GM21825 (cell line): Measurements from ENCODE around the gene NDUFB10.
A peak's percentile ranks its signal among the peaks of the same experiment; 100 is the strongest.

Experiments used
- ATAC-seq: cut with Tn5 transposase; IDR thresholded peaks from one replicate; pipeline ENCODE4 v1.9.1; 2021; ENCODE audit warnings: mild to moderate bottlenecking, moderate library complexity; ENCODE audit not compliant: unreplicated experiment

NDUFB10 gene

DNA sequence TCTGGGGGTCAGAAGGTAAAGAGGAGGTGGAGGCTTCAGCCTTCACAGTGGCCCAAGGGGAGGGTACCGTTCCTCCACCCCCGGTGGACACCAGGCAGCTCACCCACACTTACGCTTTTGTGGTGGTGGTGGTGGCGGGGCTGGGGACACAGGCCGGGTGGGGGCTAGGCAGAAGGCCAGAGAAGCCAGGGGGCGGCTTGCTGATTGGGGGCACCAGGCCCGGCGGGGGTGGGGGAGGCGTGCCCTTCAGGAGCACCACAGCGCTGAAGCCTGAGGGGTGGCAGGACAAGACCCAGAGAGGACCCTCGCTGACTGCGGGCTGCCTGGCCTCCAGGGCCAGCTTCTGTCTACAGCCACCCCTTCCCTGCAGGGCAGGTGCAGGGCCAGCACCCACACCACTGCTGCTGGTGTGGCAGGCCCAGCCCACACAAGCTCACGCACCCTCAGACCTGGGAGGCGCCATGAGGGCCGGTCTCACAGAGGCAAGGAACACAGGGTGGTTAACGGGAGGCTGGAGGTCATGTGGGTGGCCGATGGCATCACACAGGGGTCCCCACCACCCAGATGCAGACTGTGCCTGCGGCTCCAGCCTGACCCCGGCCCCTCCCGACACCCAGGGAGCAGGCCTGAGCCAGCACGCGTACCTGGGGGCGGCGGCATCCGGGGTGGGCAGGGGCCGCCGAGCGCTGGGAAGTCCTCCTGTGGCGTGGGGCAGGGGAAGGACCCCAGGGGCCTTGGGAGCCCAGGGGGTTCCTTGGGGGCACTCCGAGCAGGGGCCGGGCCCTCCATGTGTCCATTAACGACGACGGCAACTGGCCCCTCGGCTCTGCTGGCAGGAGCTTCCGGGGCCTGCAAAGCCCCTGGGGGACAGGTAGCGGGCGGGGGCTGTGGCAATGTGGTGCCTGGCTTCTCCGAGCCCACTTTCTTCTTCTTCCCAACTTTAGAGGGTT lies 39.8 kb downstream of the NDUFB10 start:
- ATAC-seq: no peak

DNA sequence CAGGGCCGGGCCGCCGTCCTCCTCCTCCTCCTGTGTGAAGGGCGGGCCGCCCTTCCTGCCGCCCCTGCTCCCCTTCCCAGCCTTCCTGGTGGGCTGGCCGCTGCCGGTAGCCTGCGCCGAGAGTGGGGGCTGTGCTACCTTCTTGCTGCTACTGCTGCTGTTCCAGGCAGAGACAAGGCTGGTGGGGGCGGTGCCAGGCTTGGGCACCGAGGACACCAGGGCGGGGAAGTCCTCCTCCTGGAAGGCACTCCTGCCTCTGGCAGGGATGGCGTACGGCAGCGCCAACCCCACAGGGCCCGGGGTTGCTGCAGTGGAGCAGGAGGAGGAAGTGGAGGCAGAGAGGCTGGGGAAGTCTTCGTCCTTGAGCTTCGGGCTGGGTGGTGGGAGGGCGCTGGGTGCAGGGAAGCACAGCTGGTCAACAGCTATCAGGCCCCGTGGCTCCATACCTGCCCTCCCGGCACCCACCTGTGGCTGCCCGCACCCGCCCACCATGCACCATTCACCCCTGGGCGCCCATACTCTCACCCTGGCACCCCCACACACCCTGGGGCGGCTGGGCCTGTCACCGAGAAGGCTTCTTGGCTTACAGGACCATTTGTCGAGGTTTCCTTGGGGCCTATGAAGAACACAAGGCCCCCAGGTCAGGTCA lies 40.7 kb downstream of the NDUFB10 start:
- ATAC-seq: no peak

DNA sequence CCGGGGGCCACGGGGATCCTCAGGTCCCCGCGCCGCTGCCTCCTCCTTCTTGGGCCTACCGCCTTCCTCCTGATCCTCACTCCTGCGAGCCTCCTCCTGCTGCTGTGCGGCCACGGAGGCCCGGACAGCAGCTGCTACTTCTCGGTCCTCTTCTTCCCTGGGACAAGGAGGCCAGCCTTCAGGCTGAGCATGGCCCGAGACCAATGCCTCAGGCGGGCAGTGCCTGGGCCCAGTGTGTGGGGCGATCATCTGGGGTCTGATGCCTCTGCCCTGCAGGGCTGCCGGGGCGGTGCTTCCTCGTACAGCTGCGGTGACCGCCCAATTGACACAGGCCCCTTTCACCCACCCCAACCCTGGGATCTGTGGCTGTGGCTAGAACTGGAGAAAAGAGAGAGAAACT lies 41.7 kb downstream of the NDUFB10 start:
- ATAC-seq: no peak

DNA sequence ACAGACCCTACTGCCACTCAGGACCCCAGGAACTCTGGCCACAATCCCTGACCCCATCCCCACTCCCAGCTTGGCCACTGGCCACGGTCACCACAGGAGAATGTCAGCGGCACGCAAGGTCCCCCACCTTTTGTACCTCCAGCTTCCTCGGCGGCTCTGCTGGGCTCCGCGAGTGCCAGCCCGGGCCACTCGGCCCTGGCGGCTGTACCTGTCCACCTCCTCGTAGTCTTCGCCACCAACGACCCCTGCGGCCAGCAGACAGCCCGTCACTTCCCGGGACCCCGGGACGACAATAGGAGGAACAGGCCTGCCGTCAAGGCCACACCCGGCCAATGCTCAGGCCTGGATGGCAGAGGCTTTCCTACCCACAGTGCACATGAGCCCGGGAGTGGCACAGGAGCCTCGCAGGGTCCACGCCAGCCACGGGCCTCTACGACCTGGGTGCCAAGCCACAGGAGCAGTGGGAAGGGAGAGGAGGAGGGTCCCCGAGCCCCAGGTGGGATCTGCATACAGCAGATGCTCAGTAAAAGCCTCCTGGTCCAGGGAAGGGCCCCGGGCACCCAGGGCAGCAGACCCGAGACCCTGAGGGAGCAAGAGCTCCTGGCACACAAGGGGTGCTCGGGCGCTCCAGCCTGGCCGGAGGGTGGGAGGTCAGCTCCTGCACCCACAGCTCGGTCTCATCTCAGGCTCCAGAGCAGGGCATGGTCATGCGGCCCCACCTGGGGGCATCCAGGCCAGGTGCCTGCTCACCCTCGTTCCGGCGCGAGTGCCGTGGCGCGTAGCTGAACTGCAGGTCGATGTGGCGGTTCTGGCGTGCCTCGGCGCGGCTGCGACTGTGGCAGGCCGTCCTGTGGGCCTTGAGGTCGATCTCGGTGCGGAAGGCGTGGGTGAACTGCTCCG lies 42.4 kb downstream of the NDUFB10 start:
- ATAC-seq: no peak

DNA sequence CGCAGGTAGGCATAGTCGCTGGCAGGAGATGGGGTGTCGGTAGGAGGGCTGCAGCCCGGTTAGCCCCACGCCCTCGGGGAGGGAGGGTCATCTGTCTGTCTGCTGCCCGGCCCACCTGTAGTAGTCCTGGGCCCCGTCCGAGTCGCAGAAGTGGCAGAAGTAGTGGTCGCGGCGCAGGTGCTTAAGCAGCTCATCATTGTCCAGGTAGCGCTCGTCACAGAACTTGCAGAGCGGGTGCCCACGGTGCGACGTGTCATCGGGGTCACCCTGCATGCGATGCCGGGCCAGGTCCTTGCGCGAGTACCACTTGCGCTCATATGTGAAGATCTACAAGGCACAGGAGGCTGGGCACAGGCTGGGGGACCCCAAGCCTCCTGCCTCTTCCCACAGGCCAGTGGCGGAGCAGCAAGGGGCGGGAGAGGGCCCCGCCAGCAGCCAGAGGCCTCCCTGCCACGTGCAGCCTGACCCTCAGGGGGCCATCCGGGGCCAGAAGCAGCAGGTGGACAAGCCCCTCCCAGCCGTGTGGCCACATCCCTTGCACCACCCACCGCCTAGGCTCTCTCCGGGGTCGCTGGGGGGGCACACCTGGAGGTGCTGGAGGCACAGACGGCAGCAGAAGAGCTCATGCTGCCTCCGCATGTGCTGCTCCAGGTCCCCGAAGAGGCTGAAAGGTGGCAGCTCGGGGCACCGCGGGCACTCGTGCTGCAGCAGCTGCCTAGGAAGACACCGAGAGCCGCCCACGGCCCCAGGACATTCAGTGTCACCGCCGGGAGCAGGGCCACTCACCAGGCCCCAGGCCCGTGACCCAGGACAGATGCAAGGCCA lies 43.3 kb downstream of the NDUFB10 start:
- ATAC-seq: no peak

DNA sequence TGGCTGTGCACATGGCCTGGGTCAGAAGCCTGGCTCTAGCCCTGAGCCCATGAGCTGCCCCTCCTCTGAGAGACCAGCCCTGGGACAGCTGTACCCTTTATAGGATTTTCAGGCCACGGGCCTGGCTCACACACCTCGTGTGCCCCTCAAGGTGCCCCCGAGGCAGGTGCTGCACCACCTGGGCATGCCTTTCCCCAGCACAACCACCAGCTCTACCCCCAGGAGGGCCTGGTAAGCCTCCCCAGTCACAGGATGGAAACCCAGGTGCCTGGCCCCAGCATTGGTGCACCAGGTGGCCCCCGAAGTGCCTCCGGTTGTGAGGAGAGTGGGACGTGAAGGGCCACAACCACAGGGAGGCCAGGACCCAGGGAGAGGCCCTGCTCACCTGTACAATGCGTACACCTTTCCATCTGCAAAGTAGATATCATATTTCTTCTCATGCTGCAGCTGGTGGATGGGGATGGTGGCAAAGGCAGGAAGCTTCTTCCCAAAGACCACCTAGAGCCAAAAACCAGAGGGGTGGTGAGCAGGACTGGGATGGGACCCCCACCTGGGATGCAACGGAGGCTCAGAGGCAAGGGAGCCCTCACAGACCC lies 44.0 kb downstream of the NDUFB10 start:
- no peak for ATAC-seq

DNA sequence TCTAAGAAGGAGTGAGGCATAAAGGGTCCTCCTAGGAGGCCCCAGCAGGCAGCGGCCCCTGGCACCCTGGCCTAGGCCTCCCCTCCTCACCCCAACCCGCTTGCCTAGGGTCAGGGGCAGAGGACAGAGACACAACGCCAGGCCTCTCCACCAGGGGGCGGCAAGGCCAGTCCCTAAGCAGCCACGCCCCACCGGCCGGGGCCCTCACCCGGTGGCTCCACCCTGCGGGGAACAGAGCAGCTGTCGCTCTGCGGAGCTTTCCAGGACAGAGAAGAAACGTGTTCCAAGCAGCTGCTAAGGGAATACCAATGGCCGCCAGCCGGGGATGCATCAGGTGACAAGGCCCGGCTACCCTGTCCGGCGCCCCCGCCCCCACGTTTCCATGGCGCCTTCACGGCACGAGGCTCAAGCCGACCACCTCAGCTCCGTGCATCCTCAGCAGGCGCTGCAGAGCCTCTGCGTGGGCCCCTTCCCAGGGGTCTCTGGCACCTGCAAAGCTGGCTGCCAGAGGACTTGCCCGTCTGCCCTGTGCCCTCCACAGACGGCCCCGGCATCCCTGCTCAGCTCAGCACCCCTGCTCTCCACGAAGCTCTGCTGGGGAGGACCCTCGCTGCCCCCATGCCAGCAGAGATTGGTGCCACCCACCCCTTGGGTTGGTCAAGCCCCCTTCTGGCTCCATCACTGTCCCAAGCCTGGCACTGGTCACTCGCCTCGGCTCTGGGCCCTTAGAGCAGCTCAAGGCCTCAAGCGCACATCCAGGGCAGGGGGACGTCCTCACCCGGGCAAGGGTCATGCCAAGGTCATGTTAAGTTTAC lies 44.7 kb downstream of the NDUFB10 start:
- peak; percentile 60 for ATAC-seq

DNA sequence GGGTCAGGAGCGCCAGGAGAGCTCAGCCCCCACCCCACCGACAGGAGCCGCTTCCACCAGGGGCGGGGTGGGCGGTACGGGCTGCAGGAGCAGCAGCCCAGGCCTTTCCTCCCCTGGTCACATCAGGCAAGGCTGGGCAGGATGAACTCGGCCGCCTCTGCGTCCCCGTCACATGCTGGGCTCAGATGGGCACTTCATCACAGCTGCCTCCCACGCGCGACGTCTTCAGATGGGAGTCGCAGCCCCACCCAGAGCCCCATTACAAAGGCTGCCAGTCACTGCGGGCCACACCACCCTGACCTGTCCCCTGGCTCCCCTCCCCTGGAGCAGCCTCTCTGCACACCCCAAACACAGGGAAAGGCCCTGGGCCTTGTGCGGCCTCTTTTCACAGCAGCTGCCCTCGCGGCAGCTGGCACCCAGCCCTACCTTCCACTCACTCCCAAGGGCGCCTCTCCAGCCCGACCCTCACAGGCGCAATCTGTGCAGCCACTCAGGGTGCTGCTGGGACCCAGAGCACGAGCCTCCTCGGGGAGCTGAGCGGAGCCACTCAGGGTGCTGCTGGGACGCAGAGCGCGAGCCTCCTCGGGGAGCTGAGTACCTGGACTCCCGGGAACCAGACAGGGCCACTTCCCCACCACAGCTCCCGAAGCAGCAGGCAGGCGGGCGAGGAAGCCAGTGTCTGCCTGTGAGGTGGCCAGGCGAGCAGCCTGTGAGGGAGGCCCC lies 45.6 kb downstream of the NDUFB10 start:
- ATAC-seq: no peak

DNA sequence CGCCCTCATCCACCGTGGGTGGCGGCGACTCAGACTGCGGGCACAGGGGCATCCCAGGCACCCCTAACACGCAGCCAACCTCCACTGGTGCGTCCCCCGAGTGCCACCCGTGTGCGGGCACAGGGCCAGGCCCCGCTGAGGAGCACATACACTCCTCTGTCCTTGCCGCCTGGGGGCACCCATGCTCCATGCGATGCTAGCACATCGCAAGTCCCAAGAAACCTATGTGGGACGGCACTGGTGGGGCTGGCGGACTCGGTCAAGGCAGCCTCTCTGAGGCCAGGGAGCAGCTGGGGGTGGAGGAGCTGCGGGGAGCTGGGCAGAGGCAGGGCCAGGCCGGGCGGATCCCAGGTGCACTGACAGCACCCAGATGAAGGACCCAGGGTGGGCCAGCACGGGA lies 46.3 kb downstream of the NDUFB10 start:
- ATAC-seq: no peak

DNA sequence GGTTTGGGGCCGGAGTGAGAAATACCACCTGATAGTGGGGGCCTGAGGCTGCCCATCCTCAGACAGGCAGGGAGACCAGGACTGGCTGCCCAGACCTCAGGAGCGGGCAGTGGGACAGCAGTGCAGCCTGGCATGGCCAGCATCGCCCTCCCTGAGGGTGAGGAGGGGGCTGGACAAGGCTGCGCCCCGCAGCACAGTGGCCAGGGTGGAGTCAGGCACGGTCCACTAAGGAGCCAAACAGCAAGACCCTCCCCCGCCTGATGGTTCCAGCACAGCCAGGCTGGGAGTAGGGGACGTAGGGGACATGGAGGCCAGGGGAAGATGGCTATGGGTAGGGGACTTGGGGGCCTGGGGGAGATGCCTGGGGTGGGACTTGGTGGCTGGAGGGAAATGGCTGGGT lies 47.0 kb downstream of the NDUFB10 start:
- no peak for ATAC-seq

DNA sequence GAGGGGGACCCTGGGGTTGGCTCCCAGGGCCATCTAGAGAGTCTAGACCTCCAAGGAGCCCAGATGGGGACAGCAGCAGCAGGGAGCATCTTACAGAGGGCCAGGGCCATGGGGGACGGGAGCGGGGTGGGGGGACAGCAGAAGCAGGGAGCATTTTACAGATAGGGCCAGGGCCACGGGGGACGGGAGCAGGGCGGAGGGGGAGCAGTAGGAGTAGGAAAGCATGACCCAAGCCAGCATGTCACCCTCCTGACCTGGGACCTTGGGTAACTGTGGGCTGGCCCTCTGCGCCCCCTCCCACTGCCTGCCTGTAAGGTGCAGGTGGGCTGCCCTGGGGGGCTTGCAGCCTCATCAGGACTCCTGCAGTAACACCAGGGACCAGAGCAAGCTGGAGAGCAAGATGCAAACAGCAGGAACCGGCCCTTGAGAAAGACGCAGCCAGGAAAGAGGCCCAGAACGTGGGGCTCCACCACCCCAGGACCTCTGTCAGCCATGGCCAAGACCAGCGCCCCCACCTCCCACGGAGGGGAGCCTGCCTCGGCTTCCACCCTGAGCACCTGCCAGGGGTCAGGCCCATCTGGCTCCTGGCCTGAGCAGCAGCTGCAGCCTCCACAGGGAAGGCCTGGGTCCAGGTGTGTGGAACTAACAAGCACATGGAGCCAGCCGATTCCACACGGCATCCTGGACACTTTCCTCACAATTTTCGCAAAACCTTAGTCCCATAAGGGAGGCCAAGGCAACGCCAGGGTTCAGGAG lies 47.9 kb downstream of the NDUFB10 start:
- no peak for ATAC-seq

DNA sequence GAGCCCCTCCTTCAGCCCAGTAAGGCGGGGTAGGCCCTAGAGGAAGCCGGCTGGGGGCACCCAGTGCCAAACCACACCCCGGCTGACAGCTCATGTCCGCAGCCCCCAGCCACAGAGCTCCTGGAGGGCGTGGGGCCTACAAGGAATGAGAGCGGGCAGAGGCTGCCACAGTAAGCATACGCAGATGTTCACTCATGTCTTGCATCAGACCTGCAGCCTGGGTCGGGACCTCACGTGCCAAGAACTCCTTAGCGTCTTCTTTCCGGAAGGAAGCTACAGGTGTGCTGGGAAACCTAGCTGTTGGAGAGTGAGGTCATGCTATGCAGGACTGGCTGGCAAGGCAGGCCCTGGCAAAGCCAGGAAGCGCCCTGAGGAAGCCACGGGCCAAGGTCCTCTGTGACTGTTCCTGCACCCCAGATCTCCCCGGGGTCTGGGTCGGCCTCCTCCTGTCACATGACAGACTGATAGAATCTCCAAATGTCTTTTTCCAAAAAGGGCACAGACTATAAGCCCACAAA lies 48.7 kb downstream of the NDUFB10 start:
- ATAC-seq: no peak

DNA sequence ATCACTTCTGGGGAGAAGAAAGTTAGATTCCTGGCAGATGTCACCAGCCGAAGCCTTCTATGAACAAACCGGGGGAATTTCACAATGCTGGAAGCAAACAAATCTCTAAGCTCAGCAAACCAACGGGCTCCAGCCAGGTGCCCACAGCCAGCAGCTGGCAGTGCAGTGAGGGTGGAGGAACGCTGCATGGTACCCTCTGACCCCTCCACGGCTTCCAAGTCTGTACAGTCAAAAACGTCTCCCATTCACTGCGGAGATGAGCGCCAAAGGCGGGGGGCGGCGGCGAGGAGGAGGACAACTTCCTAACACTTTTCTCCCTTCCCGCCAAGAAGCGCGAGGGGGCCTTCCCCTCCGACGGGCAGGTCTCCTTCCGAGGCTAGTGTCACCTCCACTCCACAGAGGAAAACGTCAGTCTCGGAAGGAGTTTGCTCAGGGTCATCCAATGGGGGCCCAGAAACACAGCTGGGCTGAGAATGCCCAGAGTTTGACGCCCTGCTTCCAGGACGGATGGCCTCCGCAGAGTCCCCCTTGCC lies 49.4 kb downstream of the NDUFB10 start:
- ATAC-seq: no peak

DNA sequence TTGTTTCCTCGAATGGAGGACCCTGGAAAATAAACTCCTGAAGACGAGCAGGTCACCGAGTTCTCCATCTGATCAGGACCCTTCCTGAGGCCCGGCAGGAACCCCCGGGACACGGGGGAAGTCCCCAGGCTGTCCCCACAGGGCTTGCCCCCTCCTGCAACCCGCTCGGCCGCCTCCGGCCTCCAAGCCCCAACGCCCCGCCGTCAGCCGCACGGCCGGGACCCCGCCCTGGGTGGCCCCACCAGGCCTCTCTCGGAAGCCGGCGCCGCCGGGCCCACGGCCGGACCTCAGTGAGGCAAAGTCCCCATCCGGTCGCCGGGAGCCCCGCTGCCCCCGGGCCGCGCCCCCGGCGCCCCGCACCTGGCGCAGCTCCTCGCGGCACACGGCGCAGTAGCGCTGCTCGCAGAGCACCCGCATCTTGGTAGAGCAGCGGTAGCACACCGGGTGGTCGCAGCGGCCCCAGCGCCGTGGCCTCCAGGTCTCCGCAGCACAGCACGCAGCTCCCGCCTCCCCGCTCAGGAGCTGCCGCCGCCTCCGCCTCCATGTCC lies 49.9 kb downstream of the NDUFB10 start:
- ATAC-seq: peak; percentile 23

DNA sequence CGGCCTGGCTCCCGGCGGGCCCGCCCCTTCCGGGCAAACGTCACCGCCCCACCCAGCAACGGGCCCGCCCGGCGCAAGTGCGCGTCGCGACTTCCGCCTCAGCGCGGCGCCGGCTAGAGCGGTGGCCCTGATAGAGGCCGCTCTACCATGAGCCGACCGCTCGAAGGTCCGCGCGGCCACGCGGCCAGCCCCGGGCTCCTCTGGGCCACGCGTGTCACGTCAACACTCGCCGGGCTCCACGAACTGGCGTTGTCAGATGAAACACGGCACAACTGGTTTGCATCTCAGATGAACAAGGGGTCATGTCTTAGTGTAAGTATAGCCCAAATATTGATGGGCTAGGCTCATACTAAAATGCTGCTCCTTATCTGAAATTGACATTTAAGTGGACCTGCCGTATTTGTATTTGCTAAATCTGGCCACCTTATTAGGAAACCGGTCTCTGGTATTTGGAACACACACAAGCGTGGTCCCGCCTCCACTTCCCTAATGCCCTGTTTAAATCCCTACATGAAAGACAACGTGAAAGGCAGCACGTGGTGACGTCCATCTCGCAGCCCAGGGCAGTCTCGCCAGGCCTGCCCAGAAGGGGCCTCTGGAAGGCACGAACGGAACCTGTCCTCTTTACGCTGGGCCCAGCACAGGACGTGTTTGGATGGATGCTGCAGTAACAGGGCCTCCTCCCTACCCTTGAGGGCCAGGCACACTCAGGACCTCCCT lies 50.6 kb downstream of the NDUFB10 start, which contains the start of gene ZNF598:
TSS of gene ZNF598 (minus strand) at position 31 of the 720 bp plus-strand sequence.
- peak; percentile 74 for ATAC-seq
